ENCODE measurements around the gene CFAP91.

The CFAP91 gene

GRCh38 chr3:119743921-119744320 lies 41.1 kb downstream of the CFAP91 start:
- no peak for DNase-seq (ENCODE audit: low spot score)

GRCh38 chr3:119745942-119746341 lies 43.1 kb downstream of the CFAP91 start:
- DNase-seq (ENCODE audit: low spot score) = no peak

- DNase-seq (ENCODE audit: low spot score) = no peak
Observed at GRCh38 chr3:119746423-119746822, 43.6 kb downstream of the CFAP91 start.

GRCh38 chr3:119747357-119747756 lies 44.5 kb downstream of the CFAP91 start:
- DNase-seq (ENCODE audit: low spot score) = no peak

- DNase-seq (ENCODE audit: low spot score) = no peak
Observed at GRCh38 chr3:119748991-119749390, 46.2 kb downstream of the CFAP91 start.

GRCh38 chr3:119751423-119751822 lies 48.6 kb downstream of the CFAP91 start:
- DNase-seq (ENCODE audit: low spot score) = no peak

Measured in COLO829 (cell line).